Measurements from ENCODE around the gene SUPT6H. TPM values are rescaled to one million over a fixed set of nuclear protein-coding genes. Genes with fewer than 3 reads are reported as not detected.

Gene SUPT6H
- total and polyA plus RNA-seq, 9 of the 15 experiments (the other 6 are each of a cell fraction or from before 2014, with no cell fraction given), result 1.7 to 77.7 (median 49.2) TPM

DNA sequence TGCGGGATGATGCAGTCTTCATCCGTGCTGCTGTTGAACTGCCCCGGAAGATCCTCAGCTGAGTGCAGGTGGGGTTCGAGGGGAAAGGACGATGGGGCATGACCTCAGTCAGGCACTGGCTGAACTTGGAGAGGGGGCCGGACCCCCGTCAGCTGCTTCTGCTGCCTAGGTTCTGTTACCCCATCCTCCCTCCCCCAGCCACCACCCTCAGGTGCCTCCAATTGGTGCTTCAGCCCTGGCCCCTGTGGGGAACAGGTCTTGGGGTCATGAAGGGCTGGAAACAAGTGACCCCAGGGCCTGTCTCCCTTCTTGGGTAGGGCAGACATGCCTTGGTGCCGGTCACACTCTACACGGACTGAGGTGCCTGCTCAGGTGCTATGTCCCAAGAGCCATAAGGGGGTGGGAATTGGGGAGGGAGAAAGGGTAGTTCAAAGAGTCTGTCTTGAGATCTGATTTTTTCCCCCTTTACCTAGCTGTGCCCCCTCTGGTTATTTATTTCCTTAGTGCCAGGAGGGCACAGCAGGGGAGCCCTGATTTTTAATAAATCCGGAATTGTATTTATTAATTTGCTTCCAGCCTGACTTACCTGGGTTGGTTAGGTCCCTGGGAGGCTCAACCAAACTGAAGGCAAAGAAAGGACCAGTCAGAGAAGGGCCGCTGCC lies 87.6 kb downstream of the SUPT6H start (continued):
- TF ChIP-seq EP400 (IDR thresholded peaks at IDR 0.05), result no peak
- no peak for TF ChIP-seq HMG20A (CRISPR knock-in tag; conservative IDR thresholded peaks at IDR 0.05)
- peak; percentile 3 for TF ChIP-seq KDM5B (IDR thresholded peaks at IDR 0.05; ENCODE audit: insufficient replicate concordance, low read depth, low read length)

DNA sequence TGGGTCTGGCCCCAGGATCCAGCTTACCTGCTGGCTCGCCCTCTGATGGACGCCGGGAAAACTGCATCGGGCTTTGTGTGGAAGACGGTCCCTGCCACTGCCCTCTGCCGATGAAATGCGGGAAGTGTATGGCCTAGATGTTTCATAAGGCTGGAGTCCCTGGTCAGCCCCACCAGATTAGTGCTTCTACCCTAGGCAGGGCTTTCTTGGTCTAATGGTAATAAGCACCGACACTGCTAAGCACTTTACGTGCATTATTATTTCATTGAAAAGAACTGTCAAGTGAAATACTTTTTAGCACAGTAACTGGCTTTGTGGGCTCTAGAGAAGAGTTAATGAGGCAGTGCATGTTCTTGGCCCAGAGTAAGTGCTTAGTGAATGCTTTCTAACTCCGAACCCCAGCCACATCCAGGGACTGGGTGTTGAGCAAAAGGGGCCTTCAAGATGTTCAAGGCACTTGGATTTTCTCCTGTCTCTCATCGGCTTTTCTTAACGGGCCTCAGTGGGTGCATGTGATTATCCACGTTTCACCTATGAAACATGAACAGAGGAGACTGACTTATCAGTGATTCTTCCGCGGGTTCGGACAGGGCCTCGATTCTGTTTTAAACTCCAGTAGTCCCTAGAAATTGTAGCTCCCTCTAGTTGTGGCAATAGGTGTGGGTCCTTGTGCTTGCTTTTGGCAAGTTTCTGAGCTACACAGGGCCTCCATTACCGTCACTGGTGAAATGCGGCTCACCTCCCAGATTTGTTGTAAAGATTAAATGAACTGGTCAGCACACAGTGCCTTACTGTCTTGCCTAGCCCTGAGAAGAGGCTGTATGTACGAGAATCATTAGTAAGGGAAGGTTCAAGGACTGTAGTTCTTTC lies 88.4 kb downstream of the SUPT6H start:
- Histone ChIP-seq H3K9me1 (ENCODE audit: control insufficient read depth, insufficient read depth, low read length) (peaks cover under 1% of the 10 kb centered on the region), H3K9ac (ENCODE audit: insufficient read depth in 1 of 2, low read depth in 2 of 2, low read length in 2 of 2) (peak overlapping the region; percentile 9 to 49; a peak in 1 of 4 replicates), H2AFZ (ENCODE audit: low read depth, low read length) (no peak overlapping the region), H3K27ac (ENCODE audit: extremely low read depth, low read depth, low read length) (peak overlapping the region; percentile 37; the same call in 2 of the 3 replicates), H3K4me1 (replicated peaks in 1 of 2; ENCODE audit: control insufficient read depth in 2 of 2, insufficient read depth in 2 of 2, low read length in 2 of 2) (peaks cover 20 to 36% of the 10 kb centered on the region in 2 experiments), H3K4me3 (no peak overlapping the region), H3K9me3 (replicated peaks; ENCODE audit: control insufficient read depth, insufficient read depth, low read depth, low read length) (no peaks in the 10 kb centered on the region), H3K79me2 (ENCODE audit: control insufficient read depth, insufficient read depth, low read length) (peaks cover 46% of the 10 kb centered on the region), H3K4me2 (ENCODE audit: insufficient read depth, low read length) (peak overlapping the region; percentile 22), H4K20me1 (replicated peaks; ENCODE audit: control insufficient read depth, insufficient read depth, low read length) (peaks cover 21% of the 10 kb centered on the region), H3K36me3 (ENCODE audit: control insufficient read depth, insufficient read depth, low read length) (peaks cover 68% of the 10 kb centered on the region), H3K27me3 (ENCODE audit: control insufficient read depth in 2 of 2, insufficient read depth in 2 of 2, low read length in 2 of 2) (no peaks in the 10 kb centered on the region)
- ChIA-PET POLR2A (interaction anchor here (0.6 to 17.4 kb wide), 22 partner anchors 8 to 201 kb away, joined by 3 to 367 read pairs (median 4); partner anchors contain the start of genes NEK8, PHF12, RPL23A and TLCD1), CTCF (ENCODE audit: low intra/inter-chr PET ratio) (interaction anchor here (0.6 to 6.8 kb wide), 9 partner anchors 15 to 152 kb away, joined by 3 to 117 read pairs (median 4); partner anchors contain the start of genes DHRS13, NEK8 and TLCD1)
- peak; percentile 80 to 98 (median 87) for DNase-seq (ENCODE audit: extremely low read depth in 1 of 4, low spot score in 3 of 4)
- ATAC-seq, result peak; percentile 87
- TSS peak; percentile 13 for BruUV-seq (replicated peaks)
- 27% methylated on average over 20 of the region's 20 CpGs for WGBS (ENCODE audit: insufficient coverage, low coverage, missing lambda C conversion rate)
- intact Hi-C loops (cut with micrococcal nuclease) (loop anchor here (1.0 kb wide), 1 partner anchor 23 kb away; no protein-coding TSS in a partner anchor), in situ Hi-C loops (cut with MboI) (no loop called here)
- FAIRE-seq, result peak; percentile 99
- TF ChIP-seq KLF6 (CRISPR knock-in tag; IDR thresholded peaks at IDR 0.05; ENCODE audit: borderline replicate concordance) (no peak), CBX1 (IDR thresholded peaks at IDR 0.05; ENCODE audit: low read depth) (no peak; the same call in 1 of the 2 replicates), RBFOX2 (IDR thresholded peaks at IDR 0.05; ENCODE audit: low read depth, low read length) (no peak; the same call in 1 of the 2 replicates), CSDE1 (IDR thresholded peaks at IDR 0.05) (no peak), CXXC5 (CRISPR knock-in tag; IDR thresholded peaks at IDR 0.05) (peak; percentile 48), CHD2 (IDR thresholded peaks at IDR 0.05; ENCODE audit: low read depth, low read length) (0 out of 2 replicates have a peak, but pooled peaks have one; percentile 4), ZNF644 (tag; IDR thresholded peaks at IDR 0.05; ENCODE audit: low read depth) (no peak), SMAD4 (CRISPR knock-in tag; conservative IDR thresholded peaks at IDR 0.05) (0 out of 2 replicates have a peak, but pooled peaks have one; percentile 10), ATF1 (CRISPR knock-in tag; IDR thresholded peaks at IDR 0.05) (no peak), ATF1 (tag; IDR thresholded peaks at IDR 0.05) (peak; percentile 43; the same call in 1 of the 2 replicates), ZNF124 (CRISPR knock-in tag; IDR thresholded peaks at IDR 0.05) (no peak), ZNF778 (CRISPR knock-in tag; IDR thresholded peaks at IDR 0.05) (no peak), ADNP (tag; IDR thresholded peaks at IDR 0.05) (no peak), JUND (IDR thresholded peaks at IDR 0.05; ENCODE audit: borderline replicate concordance, low read depth, low read length) (peak; percentile 79), JUND (tag; IDR thresholded peaks at IDR 0.05; ENCODE audit: borderline replicate concordance, low read depth, low read length) (peak; percentile 13; the same call in 1 of the 3 replicates)
- TF ChIP-seq, protein P1, sequence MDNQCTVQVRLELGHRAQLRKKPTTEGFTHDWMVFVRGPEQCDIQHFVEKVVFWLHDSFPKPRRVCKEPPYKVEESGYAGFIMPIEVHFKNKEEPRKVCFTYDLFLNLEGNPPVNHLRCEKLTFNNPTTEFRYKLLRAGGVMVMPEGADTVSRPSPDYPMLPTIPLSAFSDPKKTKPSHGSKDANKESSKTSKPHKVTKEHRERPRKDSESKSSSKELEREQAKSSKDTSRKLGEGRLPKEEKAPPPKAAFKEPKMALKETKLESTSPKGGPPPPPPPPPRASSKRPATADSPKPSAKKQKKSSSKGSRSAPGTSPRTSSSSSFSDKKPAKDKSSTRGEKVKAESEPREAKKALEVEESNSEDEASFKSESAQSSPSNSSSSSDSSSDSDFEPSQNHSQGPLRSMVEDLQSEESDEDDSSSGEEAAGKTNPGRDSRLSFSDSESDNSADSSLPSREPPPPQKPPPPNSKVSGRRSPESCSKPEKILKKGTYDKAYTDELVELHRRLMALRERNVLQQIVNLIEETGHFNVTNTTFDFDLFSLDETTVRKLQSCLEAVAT (IDR thresholded peaks at IDR 0.05), result peak in 1 of 2 experiments; percentile 95; a peak in 2 of 4 replicates

All from K562 (cell line).